ENCODE measurements around the gene GPSM1. TPM values are rescaled to one million over a fixed set of nuclear protein-coding genes. Genes with fewer than 3 reads are reported as not detected.

The GPSM1 gene
- total and polyA plus RNA-seq, 2 donors (not counting 1 experiment from before 2014, with no cell fraction given): 2.4 to 6.3 TPM

DNA sequence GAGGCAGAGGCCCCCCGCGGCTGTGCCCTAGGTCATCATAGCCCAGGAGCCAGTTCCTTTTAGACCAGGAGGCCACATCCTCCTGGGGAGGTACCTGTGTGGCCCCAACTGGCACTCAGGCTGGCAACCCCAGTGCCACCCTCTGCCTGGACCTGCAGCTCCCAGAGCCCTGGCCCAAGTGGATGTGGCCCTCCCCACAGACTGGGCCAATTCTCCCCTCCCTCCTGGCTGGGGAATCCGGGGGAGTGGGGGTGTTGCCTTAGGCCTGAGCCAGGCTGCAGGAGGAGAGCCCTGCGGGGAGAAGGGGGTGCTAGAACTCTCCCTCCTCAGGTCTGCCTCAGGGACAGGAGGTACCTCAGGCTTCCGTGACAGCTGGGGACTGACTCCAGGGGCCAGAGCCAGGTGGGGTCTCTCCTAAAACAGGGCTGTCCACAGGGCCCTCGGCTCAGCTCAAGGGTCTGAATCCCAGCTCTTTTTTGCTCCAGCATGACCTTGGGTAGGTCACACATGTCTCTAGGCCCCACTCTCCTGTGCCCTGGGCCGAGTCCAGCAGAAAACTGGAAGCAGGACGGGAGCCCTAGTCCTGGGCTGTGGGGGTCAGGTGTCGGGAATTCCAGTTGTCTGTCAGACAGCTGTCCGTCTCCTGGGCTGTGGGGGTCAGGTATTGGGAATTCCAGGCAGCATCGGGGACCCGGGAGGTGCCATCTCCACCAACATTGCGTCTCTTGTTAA, 26.6 kb downstream of the GPSM1 start:
- H3K27ac Mint-ChIP-seq: no peak overlapping the region

GRCh38 chr9:136354592-136355085, 27.3 kb downstream of the GPSM1 start:
- H3K27me3 Mint-ChIP-seq: no peaks in the 10 kb centered on the region

More for the DNA sequence above, 26.6 kb downstream of the GPSM1 start:
- Histone ChIP-seq H3K27ac (ENCODE audit: low read length in 2 of 2) (no peak overlapping the region), H2AFZ (ENCODE audit: insufficient read depth, low read depth, low read length, poor library complexity, severe bottlenecking) (no peak overlapping the region), H3K79me2 (ENCODE audit: control insufficient read depth, insufficient read depth, low read length) (no peaks in the 10 kb centered on the region), H3K9me3 (ENCODE audit: control extremely low read depth in 1 of 3, control insufficient read depth in 2 of 3, insufficient read depth in 1 of 3, low read length in 2 of 3) (no peaks in the 10 kb centered on the region), H4K20me1 (ENCODE audit: control insufficient read depth, insufficient read depth, low read length, poor library complexity, severe bottlenecking) (no peaks in the 10 kb centered on the region), H3K4me1 (ENCODE audit: control insufficient read depth in 2 of 2, insufficient read depth in 2 of 2, low read length in 2 of 2) (no peaks in the 10 kb centered on the region), H3K4me2 (replicated peaks; ENCODE audit: low read depth, low read length, poor library complexity, severe bottlenecking) (no peak overlapping the region), H3K36me3 (replicated peaks in 1 of 2; ENCODE audit: control extremely low read depth in 1 of 2, control insufficient read depth in 1 of 2, extremely low read depth in 1 of 2, insufficient read depth in 2 of 2, low read length in 1 of 2) (no peaks in the 10 kb centered on the region), H3K27me3 (replicated peaks in 1 of 4; ENCODE audit: control extremely low read depth in 1 of 4, control insufficient read depth in 3 of 4, insufficient read depth in 4 of 4, low read length in 3 of 4) (no peaks in the 10 kb centered on the region), H3K4me3 (ENCODE audit: control extremely low read depth in 1 of 5, extremely low read depth in 1 of 5, insufficient read depth in 1 of 5, low read depth in 2 of 5, low read length in 4 of 5) (no peak overlapping the region), H3K9ac (ENCODE audit: low read length) (no peak overlapping the region)
- POLR2A ChIA-PET: no interaction called here
- TF ChIP-seq EZH2 (IDR thresholded peaks at IDR 0.05; ENCODE audit: borderline replicate concordance, insufficient read depth, low read depth, low read length, poor library complexity, severe bottlenecking): no peak
- TF ChIP-seq, protein P1, sequence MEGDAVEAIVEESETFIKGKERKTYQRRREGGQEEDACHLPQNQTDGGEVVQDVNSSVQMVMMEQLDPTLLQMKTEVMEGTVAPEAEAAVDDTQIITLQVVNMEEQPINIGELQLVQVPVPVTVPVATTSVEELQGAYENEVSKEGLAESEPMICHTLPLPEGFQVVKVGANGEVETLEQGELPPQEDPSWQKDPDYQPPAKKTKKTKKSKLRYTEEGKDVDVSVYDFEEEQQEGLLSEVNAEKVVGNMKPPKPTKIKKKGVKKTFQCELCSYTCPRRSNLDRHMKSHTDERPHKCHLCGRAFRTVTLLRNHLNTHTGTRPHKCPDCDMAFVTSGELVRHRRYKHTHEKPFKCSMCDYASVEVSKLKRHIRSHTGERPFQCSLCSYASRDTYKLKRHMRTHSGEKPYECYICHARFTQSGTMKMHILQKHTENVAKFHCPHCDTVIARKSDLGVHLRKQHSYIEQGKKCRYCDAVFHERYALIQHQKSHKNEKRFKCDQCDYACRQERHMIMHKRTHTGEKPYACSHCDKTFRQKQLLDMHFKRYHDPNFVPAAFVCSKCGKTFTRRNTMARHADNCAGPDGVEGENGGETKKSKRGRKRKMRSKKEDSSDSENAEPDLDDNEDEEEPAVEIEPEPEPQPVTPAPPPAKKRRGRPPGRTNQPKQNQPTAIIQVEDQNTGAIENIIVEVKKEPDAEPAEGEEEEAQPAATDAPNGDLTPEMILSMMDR (IDR thresholded peaks at IDR 0.05): no peak
- DNase-seq: no peak
- WGBS (ENCODE audit: insufficient coverage): 96% methylated on average over 12 of the region's 13 CpGs
- Mint-ChIP-seq H3K27me3 (no peaks in the 10 kb centered on the region), H3K4me1 (no peaks in the 10 kb centered on the region), H3K9me3 (ENCODE audit: insufficient read depth) (no peaks in the 10 kb centered on the region), H3K4me3 (no peak overlapping the region)
- no peak for ATAC-seq (ENCODE audit: low read depth)
- CTCF ChIA-PET: no interaction called here
- intact Hi-C loops (cut with micrococcal nuclease): no loop called here

More at GRCh38 chr9:136354592-136355085, 27.3 kb downstream of the GPSM1 start:
- POLR2A ChIA-PET: no interaction called here
- Histone ChIP-seq H3K9ac (ENCODE audit: low read length) (no peak overlapping the region), H3K27ac (ENCODE audit: low read length in 2 of 2) (no peak overlapping the region), H4K20me1 (ENCODE audit: control insufficient read depth, insufficient read depth, low read length, poor library complexity, severe bottlenecking) (no peaks in the 10 kb centered on the region), H3K4me3 (ENCODE audit: control extremely low read depth in 1 of 5, extremely low read depth in 1 of 5, insufficient read depth in 1 of 5, low read depth in 2 of 5, low read length in 4 of 5) (no peak overlapping the region), H3K9me3 (ENCODE audit: control extremely low read depth in 1 of 3, control insufficient read depth in 2 of 3, insufficient read depth in 1 of 3, low read length in 2 of 3) (no peaks in the 10 kb centered on the region), H3K27me3 (replicated peaks in 1 of 4; ENCODE audit: control extremely low read depth in 1 of 4, control insufficient read depth in 3 of 4, insufficient read depth in 4 of 4, low read length in 3 of 4) (no peaks in the 10 kb centered on the region), H3K4me1 (ENCODE audit: control insufficient read depth in 2 of 2, insufficient read depth in 2 of 2, low read length in 2 of 2) (no peaks in the 10 kb centered on the region), H3K4me2 (replicated peaks; ENCODE audit: low read depth, low read length, poor library complexity, severe bottlenecking) (no peak overlapping the region), H3K79me2 (ENCODE audit: control insufficient read depth, insufficient read depth, low read length) (no peaks in the 10 kb centered on the region), H2AFZ (ENCODE audit: insufficient read depth, low read depth, low read length, poor library complexity, severe bottlenecking) (no peak overlapping the region), H3K36me3 (replicated peaks in 1 of 2; ENCODE audit: control extremely low read depth in 1 of 2, control insufficient read depth in 1 of 2, extremely low read depth in 1 of 2, insufficient read depth in 2 of 2, low read length in 1 of 2) (no peaks in the 10 kb centered on the region)
- Mint-ChIP-seq H3K9me3 (ENCODE audit: insufficient read depth) (no peaks in the 10 kb centered on the region), H3K27ac (no peak overlapping the region), H3K4me1 (no peaks in the 10 kb centered on the region), H3K4me3 (no peak overlapping the region)
- intact Hi-C loops (cut with micrococcal nuclease): no loop called here
- TF ChIP-seq, protein P1 (IDR thresholded peaks at IDR 0.05): no peak
- TF ChIP-seq EZH2 (IDR thresholded peaks at IDR 0.05; ENCODE audit: borderline replicate concordance, insufficient read depth, low read depth, low read length, poor library complexity, severe bottlenecking): no peak
- 84% methylated on average over 10 of the region's 17 CpGs for WGBS (ENCODE audit: insufficient coverage)
- no peak for ATAC-seq (ENCODE audit: low read depth)
- CTCF ChIA-PET: no interaction called here
- no peak for DNase-seq

Data from B cell (primary cell).